ENCODE data around the gene WDR53. TPM values are rescaled to one million over a fixed set of nuclear protein-coding genes. Genes with fewer than 3 reads are reported as not detected.
A peak's percentile ranks its signal among the peaks of the same experiment; 100 is the strongest.
"Not testable (repeated sequence)": the region's sequence is repeated elsewhere in the genome, so short reads cannot be mapped to it uniquely, and the experiment has no call there.

The WDR53 gene
- total RNA-seq: 8.1 TPM

DNA sequence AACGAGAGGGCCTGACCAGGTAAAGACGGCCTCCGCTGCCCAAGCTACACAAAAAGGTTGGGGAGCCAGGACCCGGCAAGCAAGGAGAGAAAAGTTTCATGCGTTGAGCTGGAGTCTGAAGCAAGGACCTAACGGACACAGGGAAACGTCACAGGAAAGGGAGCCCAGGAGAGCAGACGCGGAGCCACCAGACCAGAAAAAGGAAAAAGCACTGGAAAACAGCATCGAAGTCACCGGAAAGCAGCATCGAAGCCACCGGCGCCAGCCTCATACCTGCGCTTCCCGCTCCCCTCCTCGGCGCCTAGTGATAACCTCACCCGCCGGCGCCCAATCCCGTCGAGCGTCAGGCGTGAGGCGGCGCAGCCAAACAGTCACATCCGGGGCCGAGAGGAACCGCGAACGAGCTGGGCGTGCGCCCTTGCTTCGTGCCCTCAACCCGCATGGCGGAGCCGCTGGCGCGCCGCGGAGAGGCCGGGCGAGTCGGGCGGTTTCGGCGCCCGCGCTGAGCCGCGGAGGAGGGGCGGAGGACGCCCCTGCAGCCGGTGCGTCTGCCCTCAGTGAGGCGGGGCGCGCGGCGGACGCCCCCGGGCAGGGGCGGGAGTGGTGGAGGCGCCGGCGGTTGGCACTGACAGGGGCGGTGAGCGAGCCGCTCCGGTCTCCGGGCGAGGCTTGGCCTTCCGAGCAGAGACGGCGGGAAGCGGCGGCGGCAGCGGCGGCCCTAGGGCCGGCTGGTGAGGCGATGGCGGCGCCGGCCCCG lies at the start of gene WDR53, which contains the start of gene FBXO45:
Gene WDR53, minus strand, starts transcription at position 309 of the 757 bp plus-strand sequence. CDS start 7,079 bp downstream, outside the sequence.
Gene FBXO45, plus strand, starts transcription at position 415 of the 757 bp plus-strand sequence. Its CDS starts 325 bp downstream, at position 740.
- peak; percentile 96 for DNase-seq (ENCODE audit: low spot score)

DNA sequence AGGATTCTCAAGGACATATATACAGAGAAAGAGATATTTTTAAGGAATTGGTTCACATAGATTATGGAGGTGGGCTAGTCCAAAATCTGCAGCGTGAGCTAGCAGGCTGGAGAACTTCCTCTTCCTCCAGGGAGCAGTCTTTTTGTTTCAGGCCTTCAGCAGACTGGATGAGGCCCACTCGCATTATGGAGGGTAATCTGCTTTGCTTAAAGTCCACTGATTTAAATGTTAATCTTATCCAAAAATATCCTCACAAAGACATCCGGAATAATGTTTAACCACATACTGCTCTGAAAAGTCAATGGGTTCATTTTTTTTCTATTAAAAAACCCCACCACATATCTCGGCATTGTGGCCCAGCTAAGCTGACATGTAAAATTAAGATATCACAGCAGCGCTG lies 48.9 kb upstream of the WDR53 start:
- no peak for DNase-seq (ENCODE audit: low spot score)

- not testable (repeated sequence) for DNase-seq (ENCODE audit: low spot score)
These were observed 46.9 kb upstream of the WDR53 start for GRCh38 chr3:196615234-196615633.

DNA sequence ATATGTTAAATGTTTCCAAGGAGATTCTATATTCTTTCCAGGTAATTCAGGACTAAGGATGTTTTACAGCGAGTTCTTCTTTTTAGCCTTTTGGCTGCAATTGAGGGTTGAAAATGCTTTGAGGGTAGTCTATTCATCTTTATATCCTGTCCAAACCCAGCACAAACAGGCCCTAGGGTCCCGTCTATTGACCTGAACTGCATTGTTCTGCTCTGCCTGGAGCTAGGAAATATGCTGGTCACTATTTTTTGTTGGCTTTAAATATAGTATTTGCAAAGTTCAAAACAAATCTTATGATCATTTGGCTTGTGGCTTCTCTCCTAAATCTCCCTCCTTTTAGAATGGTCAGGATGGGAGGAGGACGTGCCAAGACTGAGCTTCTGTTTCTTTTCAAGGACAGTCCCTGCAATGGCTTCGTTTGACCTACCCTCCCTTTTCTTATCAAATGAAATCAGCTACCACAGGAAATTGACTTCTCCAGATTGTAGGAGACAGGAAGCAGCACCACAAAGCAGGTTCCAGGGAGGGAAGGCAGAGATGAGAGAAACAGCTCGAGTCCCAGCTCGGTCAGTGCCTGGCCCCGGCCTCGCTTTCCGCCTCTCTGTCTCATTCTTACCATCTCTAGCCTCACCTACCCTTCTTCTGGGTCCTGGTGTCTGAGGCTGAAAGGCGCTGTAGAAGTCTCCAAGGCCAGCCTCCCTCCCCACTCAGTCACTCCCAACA lies 43.6 kb upstream of the WDR53 start:
- no peak for DNase-seq (ENCODE audit: low spot score)

DNA sequence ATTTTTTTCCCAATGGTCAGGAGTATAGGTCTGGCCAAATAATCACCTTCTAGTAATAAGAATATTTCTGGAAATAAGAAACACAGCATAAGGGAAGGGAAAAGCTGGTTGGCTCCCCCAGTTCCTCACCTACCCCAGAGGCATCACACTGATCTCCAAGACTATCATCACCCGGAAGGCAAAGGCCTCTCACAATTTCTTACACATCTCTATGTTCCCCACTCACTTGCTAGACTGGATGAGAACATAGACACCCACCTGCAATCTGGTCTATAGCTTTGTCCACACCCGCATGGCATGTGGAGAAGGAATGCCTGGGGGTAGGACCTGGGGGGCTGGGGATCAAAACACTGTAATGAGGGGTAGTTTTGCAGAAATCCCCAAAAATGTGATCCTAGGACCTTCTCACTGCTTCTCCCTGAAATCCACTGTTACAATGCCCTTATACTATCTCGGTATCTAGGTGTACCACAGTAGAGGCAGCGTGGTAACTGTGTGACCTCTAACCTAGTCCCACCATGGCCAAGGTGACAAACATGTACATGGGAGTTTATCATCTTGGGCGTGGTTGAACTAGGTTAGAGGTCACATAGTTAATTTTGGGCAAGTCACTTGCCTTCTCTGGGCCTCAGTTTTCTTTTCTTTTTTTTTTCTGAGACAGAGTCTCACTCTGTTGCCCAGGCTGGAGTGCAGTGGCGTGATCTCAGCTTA lies 41.6 kb upstream of the WDR53 start:
- DNase-seq (ENCODE audit: low spot score): no peak

DNA sequence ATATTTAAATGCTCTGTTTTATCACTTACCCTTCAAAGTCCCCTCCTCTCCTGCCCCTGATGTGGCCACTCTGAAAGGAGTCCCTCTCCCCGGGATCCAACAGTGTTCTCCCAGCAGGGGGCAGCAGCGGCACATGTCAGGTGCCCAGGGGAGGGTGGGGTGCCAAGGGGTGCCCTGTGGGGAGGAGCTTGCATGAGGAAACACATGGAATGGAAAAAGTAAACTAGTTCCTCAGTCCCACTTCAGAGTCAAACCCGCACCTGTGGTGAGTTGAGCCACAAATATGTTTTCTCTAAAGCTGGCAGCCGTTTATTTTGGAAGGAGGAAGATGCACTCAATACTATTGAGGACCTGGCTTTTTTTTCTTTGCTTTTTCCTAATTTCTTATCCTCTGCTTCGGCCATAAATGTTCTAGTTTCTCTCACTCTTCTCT lies 41.0 kb upstream of the WDR53 start:
- DNase-seq (ENCODE audit: low spot score): peak; percentile 93

GRCh38 chr3:196608693-196609092 lies 40.3 kb upstream of the WDR53 start:
- DNase-seq (ENCODE audit: low spot score): no peak

GRCh38 chr3:196604548-196604947 lies 36.2 kb upstream of the WDR53 start:
- DNase-seq (ENCODE audit: low spot score): no peak

DNA sequence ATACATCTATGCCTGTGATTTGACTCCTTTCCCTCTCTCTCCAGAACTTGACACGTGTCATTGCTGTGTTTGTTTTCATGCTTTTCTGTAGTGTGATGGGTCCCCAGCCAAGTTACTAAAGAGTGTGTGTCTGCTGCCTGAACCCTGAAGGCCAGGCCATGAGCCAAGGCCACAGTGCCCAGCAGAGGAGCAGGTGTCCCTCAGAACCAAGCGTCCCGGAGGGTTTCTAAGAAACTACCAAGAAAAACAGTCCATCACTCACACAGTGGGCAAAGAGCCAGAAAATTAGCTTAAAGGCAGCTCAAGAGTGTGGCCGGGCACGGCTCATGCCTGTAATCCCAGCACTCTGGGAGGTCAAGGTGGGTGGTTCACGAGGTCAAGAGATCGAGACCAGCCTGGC lies 35.3 kb upstream of the WDR53 start:
- DNase-seq (ENCODE audit: low spot score): no peak

GRCh38 chr3:196602673-196603072 lies 34.3 kb upstream of the WDR53 start:
- DNase-seq (ENCODE audit: low spot score): no peak

DNA sequence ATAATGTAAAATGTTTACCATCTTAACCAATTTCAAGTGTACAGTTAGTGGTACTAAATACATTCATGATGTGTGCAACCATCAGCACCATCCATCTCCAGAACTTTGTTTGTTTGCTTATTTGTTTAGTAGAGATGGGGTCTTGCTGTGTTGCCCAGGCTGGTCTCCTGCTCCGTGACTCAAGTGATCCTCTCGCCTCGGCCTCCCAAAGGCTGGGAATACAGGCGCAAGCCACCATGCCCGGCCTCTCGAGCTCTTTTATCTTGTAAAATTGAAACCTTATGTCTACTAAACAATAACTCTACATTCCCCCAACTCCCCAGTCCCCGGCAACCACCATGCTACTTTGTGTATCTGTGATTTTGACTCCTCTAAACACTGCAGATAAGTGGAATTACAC lies 32.0 kb upstream of the WDR53 start:
- no peak for DNase-seq (ENCODE audit: low spot score)

- no peak for DNase-seq (ENCODE audit: low spot score)
These were observed 31.4 kb upstream of the WDR53 start for GRCh38 chr3:196599734-196600128.

GRCh38 chr3:196597971-196598733 lies 29.8 kb upstream of the WDR53 start:
- DNase-seq (ENCODE audit: low spot score): not testable (repeated sequence)

- no peak for DNase-seq (ENCODE audit: low spot score)
These were observed 28.0 kb upstream of the WDR53 start for GRCh38 chr3:196596355-196596754.

- DNase-seq (ENCODE audit: low spot score): no peak
These were observed 21.9 kb upstream of the WDR53 start for GRCh38 chr3:196590279-196590678.

GRCh38 chr3:196585044-196585757 lies 16.8 kb upstream of the WDR53 start:
- DNase-seq (ENCODE audit: low spot score): no peak

GRCh38 chr3:196572389-196572788 lies 4.0 kb upstream of the WDR53 start:
- no peak for DNase-seq (ENCODE audit: low spot score)

DNA sequence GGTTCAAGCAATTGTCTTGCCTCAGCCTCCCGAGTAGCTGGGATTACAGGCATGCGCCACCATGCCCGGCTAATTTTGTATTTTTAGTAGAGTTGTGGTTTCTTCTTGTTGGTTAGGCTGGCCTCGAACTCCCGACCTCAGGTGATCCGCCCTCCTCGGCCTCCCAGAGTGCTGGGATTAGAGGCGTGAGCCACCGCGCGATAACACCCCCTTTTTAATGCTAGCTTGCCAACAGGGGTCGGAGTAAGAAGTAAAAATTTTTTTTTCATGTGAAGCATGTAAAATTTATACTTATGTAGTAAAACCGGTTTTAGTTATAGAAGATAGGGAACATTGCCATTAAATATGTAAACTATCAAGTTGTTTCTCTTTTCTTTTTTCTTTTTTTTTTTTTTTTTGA lies 2.0 kb upstream of the WDR53 start:
- DNase-seq (ENCODE audit: low spot score): not testable (repeated sequence)

- peak; percentile 54 for DNase-seq (ENCODE audit: low spot score)
These were observed 706 bp upstream of the WDR53 start for GRCh38 chr3:196569003-196569516.

DNA sequence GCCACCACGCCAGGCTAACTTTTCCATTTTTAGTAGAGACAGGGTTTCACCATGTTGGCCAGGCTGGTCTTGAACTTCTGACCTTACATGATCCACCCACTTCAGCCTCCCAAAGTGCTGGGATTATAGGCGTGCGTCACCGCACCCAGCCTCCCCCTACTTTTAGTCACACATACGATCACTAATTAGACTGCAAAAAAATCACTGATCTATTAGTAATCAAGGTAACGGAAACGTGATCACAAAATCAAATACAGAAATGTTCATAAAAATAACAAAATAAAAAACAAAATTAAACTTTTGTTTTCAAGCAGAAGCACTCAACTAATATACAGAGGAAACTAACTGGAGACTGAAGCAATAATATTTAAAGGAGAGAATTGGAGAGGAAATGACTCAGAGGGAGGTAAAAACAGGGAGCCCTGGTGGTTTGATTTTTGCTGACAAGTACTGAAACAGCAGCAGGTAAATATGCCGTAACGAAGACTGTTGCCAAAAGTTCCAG lies 4.6 kb downstream of the WDR53 start:
- DNase-seq (ENCODE audit: low spot score): no peak

Data from ureter (tissue), 1 donor.